Activated CD4-positive, alpha-beta memory T cell treated with anti-CD3 and anti-CD28 coated beads, Interleukin-2, amount 10 ng/mL, durations not matched to agents 7 days and 5 days (primary cell): ENCODE results near the gene RBM6. TPM values are rescaled to one million over a fixed set of nuclear protein-coding genes. Genes with fewer than 3 reads are reported as not detected.

Experiments used
- CTCF ChIA-PET: fragments of 350-600 bp; sonication (Branson Sonifier 250); formaldehyde crosslinking; loops from one replicate; lab custom pipeline; 2021; ENCODE audit warnings: antibody characterized with exemption, inconsistent platforms; lab: Charles Lee
- POLR2A ChIA-PET: fragments of 350-600 bp; sonication (Branson Sonifier 250); formaldehyde crosslinking; loops from one replicate; lab custom pipeline; 2021; ENCODE audit warnings: antibody characterized with exemption; lab: Charles Lee
- DNase-seq: peaks from one replicate; pipeline ENCODE4 v3.0.0-alpha.2; 2020
- H3K27ac Mint-ChIP-seq: one replicate; pipeline ENCODE4 v1.8.0; 2021; ENCODE audit warnings: mild to moderate bottlenecking, mixed read lengths
- H3K27me3 Mint-ChIP-seq: one replicate; pipeline ENCODE4 v1.8.0; 2021; ENCODE audit warnings: mixed read lengths
- H3K36me3 Mint-ChIP-seq: one replicate; pipeline ENCODE4 v1.8.0; 2021; ENCODE audit warnings: low read depth, mixed read lengths
- H3K4me1 Mint-ChIP-seq: one replicate; pipeline ENCODE4 v1.8.0; 2021; ENCODE audit warnings: mixed read lengths
- H3K4me3 Mint-ChIP-seq: one replicate; pipeline ENCODE4 v1.8.0; 2021; ENCODE audit warnings: mild to moderate bottlenecking, mixed read lengths
- H3K9me3 Mint-ChIP-seq: one replicate; pipeline ENCODE4 v1.8.0; 2021; ENCODE audit warnings: mixed read lengths
- total RNA-seq, 2 experiments: library from RNA; stranded (reverse); gene quantifications; one replicate each; pipeline ENCODE4 v1.2.3, GENCODE V29; 2021

RBM6 gene
- total RNA-seq, 2 experiments from 2014 or later: 88.0 to 90.3 TPM

DNA sequence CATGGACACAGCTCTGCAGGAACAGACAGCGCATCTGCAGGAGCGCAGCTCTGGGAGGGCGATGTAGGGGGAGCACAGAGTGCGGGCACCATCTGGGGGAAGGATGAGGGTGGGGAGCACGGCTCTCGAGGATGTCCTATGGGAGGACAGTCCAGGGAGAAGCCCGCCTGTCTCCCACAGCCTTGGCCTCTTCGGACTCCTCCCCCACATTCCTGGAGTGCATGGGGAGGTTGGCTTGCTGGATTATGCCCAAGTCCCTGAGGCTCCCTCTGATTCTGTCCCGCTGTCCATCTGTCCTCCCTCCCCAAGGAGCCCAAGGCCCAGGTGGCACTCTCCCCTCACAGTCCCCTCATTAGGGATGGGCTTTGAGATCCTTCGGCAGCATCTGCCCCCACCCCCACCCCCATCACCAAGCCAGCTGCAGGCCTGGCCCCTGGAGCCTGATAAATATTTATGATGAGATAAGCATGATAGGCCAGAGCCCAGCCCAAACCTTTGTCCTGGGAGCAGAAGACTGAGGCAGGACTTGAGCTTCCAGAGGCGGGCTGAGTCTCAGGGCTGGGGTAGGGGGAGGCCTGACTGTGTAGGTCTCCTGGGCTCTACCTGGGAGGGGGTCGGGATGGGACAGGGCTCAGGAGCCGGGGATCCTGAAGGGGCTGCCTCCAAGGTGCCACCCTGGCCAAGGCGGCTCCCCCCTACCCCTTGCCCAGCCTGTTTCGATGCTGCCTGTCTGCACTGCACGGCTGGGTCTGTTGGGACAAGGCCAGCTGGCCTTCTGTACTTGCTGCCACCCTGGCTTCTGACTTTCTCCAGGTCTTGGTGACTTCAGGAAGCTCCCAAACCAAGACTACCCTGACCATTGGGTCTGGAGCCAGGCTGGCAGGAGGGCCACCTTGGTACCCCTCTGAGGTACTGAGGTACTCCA, 186.6 kb downstream of the RBM6 start:
- Mint-ChIP-seq H3K27me3 (no peaks in the 10 kb centered on the region), H3K4me3 (no peak overlapping the region), H3K9me3 (no peaks in the 10 kb centered on the region), H3K36me3 (no peaks in the 10 kb centered on the region), H3K27ac (no peak overlapping the region), H3K4me1 (no peaks in the 10 kb centered on the region)
- POLR2A ChIA-PET: interaction anchor here (0.6 to 1.2 kb wide), 4 partner anchors 9 to 400 kb away, joined by 3 read pairs; no protein-coding TSS in a partner anchor
- CTCF ChIA-PET: no interaction called here
- no peak for DNase-seq

Other genes starting within 250 kb of the RBM6 start
- under 1 TPM; 0.23 to 0.28 TPM for gene AMIGO3, start 220.5 kb upstream of the RBM6 start, total RNA-seq
- 10 to 100 TPM; 48.2 to 49.0 TPM for gene GMPPB, start 216.2 kb upstream of the RBM6 start, total RNA-seq
- 10 to 100 TPM; 38.8 to 39.2 TPM for gene IP6K1, start 153.6 kb upstream of the RBM6 start, total RNA-seq
- not detected for gene CDHR4, start 140.3 kb upstream of the RBM6 start, total RNA-seq
- gene INKA1, start 136.9 kb upstream of the RBM6 start, total RNA-seq: under 1 TPM; 0.20 to 0.48 TPM
- 100 to 1,000 TPM; 179 to 182 TPM for gene UBA7, start 126.2 kb upstream of the RBM6 start, total RNA-seq
- gene TRAIP, start 83.6 kb upstream of the RBM6 start, total RNA-seq: 10 to 100 TPM; 19.3 to 21.0 TPM
- gene CAMKV, start 70.2 kb upstream of the RBM6 start, total RNA-seq: not detected
- gene MST1R, start 36.3 kb upstream of the RBM6 start, total RNA-seq: 1 to 10 TPM; 1.5 to 2.6 TPM
- gene MON1A, start 10.3 kb upstream of the RBM6 start, total RNA-seq: 10 to 100 TPM in 1 of 2 experiments, 1 to 10 TPM in 1; 9.7 to 10.3 TPM
- gene RBM5, start 148.8 kb downstream of the RBM6 start, total RNA-seq: 100 to 1,000 TPM; 157 to 169 TPM
- gene SEMA3F, start 215.2 kb downstream of the RBM6 start, total RNA-seq: under 1 TPM in 1 of 2 experiments, not detected in 1; 0.15 TPM